Suprapubic skin (tissue), 3 donors: ENCODE data around the gene NCDN.

Experiments
- EP300 ChIP-seq: sonication (generic); formaldehyde crosslinking; IDR thresholded peaks from one replicate; pipeline ENCODE4 v1.6.1; 2017; ENCODE audit warnings: antibody characterized with exemption
- TF ChIP-seq, protein P1 (sequence below), 2 donors: fragments of 200-600 bp in 1 of 2; fragments of 450-650 bp in 1 of 2; sonication (generic) in 1 of 2; IDR thresholded peaks; one replicate each; pipeline ENCODE4 v1.5.1; 2016 to 2019; ENCODE audit warnings: antibody characterized with exemption in 2 of 2, mild to moderate bottlenecking in 1 of 2, moderate library complexity in 1 of 2

DNA sequence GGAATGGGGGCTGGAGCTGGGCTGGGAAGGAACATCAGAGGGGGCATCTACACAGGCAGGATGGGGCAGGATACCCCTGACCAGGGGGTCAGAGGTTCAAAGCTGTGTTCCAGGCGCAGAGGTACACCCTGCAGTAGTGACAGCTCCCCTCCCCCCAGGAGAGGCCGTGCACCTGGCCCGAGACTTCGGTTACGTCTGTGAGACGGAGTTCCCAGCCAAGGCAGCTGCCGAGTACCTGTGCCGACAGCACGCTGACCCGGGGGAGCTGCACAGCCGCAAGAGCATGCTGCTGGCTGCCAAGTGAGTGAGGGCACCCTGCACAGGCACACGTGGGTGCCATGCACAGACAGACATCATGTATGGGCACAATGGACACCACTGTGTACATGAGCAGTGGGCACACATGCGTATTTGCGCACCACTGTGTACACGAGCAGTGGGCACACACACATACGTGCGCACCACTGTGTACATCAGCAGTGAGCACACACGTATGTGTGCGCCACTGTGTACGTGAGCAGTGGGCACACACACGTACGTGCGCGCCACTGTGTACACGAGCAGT, 33.0 kb downstream of the NCDN start:
- TF ChIP-seq, protein P1, sequence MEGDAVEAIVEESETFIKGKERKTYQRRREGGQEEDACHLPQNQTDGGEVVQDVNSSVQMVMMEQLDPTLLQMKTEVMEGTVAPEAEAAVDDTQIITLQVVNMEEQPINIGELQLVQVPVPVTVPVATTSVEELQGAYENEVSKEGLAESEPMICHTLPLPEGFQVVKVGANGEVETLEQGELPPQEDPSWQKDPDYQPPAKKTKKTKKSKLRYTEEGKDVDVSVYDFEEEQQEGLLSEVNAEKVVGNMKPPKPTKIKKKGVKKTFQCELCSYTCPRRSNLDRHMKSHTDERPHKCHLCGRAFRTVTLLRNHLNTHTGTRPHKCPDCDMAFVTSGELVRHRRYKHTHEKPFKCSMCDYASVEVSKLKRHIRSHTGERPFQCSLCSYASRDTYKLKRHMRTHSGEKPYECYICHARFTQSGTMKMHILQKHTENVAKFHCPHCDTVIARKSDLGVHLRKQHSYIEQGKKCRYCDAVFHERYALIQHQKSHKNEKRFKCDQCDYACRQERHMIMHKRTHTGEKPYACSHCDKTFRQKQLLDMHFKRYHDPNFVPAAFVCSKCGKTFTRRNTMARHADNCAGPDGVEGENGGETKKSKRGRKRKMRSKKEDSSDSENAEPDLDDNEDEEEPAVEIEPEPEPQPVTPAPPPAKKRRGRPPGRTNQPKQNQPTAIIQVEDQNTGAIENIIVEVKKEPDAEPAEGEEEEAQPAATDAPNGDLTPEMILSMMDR (IDR thresholded peaks at IDR 0.05): no peak
- no peak for TF ChIP-seq EP300
